MCF 10A (cell line): ENCODE measurements around the gene PPP2CA. TPM values are rescaled to one million over a fixed set of nuclear protein-coding genes. Genes with fewer than 3 reads are reported as not detected.

Experiments used
- BruUV-seq: library from RNA; stranded (reverse); fragments of 400-500 nt; replicated peaks from 2 replicates; lab custom pipeline; 2021; lab: Mats Ljungman, UMichigan
- CTCF ChIA-PET: fragments of 300-600 bp; sonication (Branson Sonifier 250); formaldehyde crosslinking; extraction: SDS; loops from one replicate; lab custom pipeline; 2021; ENCODE audit warnings: antibody characterized with exemption, inconsistent platforms; lab: Yijun Ruan, JAX
- POLR2A ChIA-PET: fragments of 300-600, 350-650 bp; sonication (Branson Sonifier 250); formaldehyde crosslinking; extraction: SDS; loops from one replicate; lab custom pipeline; 2020; ENCODE audit warnings: antibody characterized with exemption, inconsistent platforms; lab: Yijun Ruan, JAX
- DNase-seq: peaks from one replicate; pipeline ENCODE4 v3.0.0-alpha.2; 2018; ENCODE audit not compliant: unreplicated experiment
- H3K27ac Mint-ChIP-seq: one replicate; pipeline ENCODE4 v1.8.0; 2022; ENCODE audit warnings: mild to moderate bottlenecking, low read depth, mixed read lengths; ENCODE audit not compliant: unreplicated experiment
- H3K27me3 Mint-ChIP-seq: one replicate; pipeline ENCODE4 v1.8.0; 2022; ENCODE audit warnings: mixed read lengths; ENCODE audit not compliant: insufficient read depth, unreplicated experiment
- H3K36me3 Mint-ChIP-seq: one replicate; pipeline ENCODE4 v1.8.0; 2022; ENCODE audit warnings: mild to moderate bottlenecking, moderate library complexity, mixed read lengths; ENCODE audit not compliant: insufficient read depth, unreplicated experiment
- H3K4me1 Mint-ChIP-seq: one replicate; pipeline ENCODE4 v1.8.0; 2022; ENCODE audit warnings: mixed read lengths; ENCODE audit not compliant: insufficient read depth, unreplicated experiment
- H3K4me3 Mint-ChIP-seq: one replicate; pipeline ENCODE4 v1.8.0; 2022; ENCODE audit warnings: mild to moderate bottlenecking, moderate library complexity, mixed read lengths; ENCODE audit not compliant: unreplicated experiment
- H3K9me3 Mint-ChIP-seq: one replicate; pipeline ENCODE4 v1.8.0; 2022; ENCODE audit warnings: mixed read lengths; ENCODE audit not compliant: unreplicated experiment
- intact Hi-C: fragments of 100-400 bp; cut with micrococcal nuclease; formaldehyde crosslinking; loops from 2 replicates; pipeline ENCODE4 v1.14.1; 2022
- total RNA-seq: library from RNA; stranded (reverse); gene quantifications from 2 replicates; pipeline ENCODE4 v1.2.3, GENCODE V29; 2022
- TF ChIP-seq, protein P1 (sequence below): fragments of 200-600 bp; IDR thresholded peaks from one replicate; pipeline ENCODE4 v1.8.0; 2022; ENCODE audit warnings: antibody characterized with exemption, mild to moderate bottlenecking; ENCODE audit not compliant: unreplicated experiment

The PPP2CA gene
- total RNA-seq, 1 experiment from 2014 or later = 317 TPM

DNA sequence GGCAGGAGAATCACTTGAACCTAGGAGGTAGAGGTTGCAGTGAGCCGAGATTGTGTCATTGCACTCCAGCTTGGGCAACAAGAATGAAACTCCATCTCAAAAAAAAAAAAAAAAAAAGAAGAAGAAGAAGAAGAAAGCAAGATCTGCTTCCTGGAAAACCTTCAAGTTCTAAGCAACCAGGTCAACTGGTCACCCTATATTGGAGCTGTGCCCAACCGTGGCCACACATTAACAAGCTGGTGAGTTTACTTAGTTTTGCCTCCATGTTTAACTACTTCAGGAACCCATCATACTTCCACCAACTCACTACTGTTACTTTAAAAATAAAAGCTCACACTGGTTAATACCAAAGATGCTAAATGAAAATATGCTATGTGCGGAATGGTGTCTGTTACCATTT, 36.8 kb downstream of the PPP2CA start:
- TF ChIP-seq, protein P1, sequence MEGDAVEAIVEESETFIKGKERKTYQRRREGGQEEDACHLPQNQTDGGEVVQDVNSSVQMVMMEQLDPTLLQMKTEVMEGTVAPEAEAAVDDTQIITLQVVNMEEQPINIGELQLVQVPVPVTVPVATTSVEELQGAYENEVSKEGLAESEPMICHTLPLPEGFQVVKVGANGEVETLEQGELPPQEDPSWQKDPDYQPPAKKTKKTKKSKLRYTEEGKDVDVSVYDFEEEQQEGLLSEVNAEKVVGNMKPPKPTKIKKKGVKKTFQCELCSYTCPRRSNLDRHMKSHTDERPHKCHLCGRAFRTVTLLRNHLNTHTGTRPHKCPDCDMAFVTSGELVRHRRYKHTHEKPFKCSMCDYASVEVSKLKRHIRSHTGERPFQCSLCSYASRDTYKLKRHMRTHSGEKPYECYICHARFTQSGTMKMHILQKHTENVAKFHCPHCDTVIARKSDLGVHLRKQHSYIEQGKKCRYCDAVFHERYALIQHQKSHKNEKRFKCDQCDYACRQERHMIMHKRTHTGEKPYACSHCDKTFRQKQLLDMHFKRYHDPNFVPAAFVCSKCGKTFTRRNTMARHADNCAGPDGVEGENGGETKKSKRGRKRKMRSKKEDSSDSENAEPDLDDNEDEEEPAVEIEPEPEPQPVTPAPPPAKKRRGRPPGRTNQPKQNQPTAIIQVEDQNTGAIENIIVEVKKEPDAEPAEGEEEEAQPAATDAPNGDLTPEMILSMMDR = no peak
- H3K36me3 Mint-ChIP-seq = peaks cover 11% of the 10 kb centered on the region
- no peaks in the 10 kb centered on the region for H3K4me1 Mint-ChIP-seq
- no peak overlapping the region for H3K27ac Mint-ChIP-seq
- BruUV-seq = no TSS peak
- no peaks in the 10 kb centered on the region for H3K27me3 Mint-ChIP-seq
- no peak for DNase-seq
- intact Hi-C loops = no loop called here
- no peak overlapping the region for H3K4me3 Mint-ChIP-seq
- CTCF ChIA-PET = interaction anchor here (0.6 to 15.0 kb wide), 5 partner anchors 12 to 151 kb away, joined by 3 to 425 read pairs (median 4); partner anchors contain the start of gene PPP2CA
- no peaks in the 10 kb centered on the region for H3K9me3 Mint-ChIP-seq
- POLR2A ChIA-PET = interaction anchor here (0.7 to 8.4 kb wide), 6 partner anchors 9 to 102 kb away, joined by 3 to 59 read pairs (median 4); partner anchors contain the start of gene SKP1

DNA sequence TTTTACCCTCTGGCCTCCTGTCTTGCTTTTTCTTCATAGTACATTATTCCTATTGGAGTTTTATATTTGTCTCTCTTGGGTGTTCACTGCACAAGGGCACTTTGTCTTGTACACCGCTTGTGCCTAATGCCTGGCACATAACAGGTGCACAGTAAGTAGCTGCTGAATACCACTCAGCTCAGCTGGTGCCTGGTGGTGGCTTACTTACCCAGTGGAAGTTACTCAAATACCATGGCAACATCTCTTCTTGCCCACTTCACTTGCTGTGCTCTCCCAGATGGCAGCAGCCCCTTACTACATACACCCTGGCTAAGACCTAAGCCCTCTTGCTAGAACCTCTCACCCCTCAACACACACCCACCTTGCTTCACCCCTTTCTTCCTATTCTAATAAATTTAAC, 37.8 kb downstream of the PPP2CA start:
- TF ChIP-seq, protein P1 = no peak
- CTCF ChIA-PET = interaction anchor here (1.1 to 15.0 kb wide), 5 partner anchors 16 to 113 kb away, joined by 3 to 425 read pairs (median 7); partner anchors contain the start of gene PPP2CA
- no TSS peak for BruUV-seq

DNA sequence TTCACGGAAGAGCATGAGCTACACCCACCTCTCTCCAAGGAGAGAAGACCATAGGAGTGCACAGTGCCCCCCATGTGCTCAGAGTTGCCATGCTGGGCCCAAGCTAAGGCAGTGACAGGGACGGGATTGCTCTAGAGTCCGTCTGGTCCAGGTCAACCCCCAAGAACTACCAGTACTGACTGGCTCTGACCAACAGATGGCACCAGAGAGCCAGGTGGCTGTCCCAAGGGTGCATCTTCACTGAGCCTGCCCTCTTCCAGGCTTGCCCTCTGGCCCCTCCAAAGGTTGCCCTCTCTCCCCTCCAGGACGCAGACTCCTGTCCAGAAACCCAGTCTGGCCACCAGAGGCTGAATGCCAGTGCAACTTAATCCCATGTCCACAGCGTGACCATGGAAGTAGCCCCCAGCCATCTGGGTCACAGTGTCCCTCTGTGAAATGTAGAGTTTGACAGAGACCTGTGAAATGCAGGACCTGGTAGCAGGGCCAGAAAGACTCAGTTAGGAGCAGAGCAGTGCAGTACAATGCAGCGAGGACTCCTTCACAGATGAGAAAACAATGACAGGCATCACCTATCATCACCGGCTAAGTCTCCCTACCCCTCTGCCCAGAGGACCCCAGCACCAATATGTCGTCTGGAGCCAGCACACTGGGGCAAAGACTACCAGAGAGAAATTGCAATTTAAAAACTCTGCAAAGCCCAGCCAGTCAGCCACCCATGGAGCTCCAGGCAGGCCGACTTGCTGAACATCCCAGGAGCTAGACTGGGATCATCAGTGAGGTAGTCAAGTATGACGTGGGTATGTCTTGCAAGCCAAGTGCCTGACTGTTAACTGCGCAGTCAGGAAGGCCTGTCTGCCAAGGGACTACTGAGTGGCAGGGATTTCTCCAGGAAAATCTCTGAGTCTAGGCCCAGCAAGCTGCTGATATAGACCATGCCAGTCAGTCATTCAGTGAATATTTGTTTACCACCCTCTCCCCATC, 41.4 kb downstream of the PPP2CA start:
- TF ChIP-seq, protein P1 = peak; percentile 99
- Mint-ChIP-seq H3K27ac (no peak overlapping the region), H3K36me3 (no peaks in the 10 kb centered on the region), H3K27me3 (no peaks in the 10 kb centered on the region), H3K4me3 (no peak overlapping the region), H3K9me3 (no peaks in the 10 kb centered on the region), H3K4me1 (no peaks in the 10 kb centered on the region)
- DNase-seq = peak; percentile 87
- POLR2A ChIA-PET = interaction anchor here (1.0 to 8.4 kb wide), 6 partner anchors 9 to 107 kb away, joined by 3 to 59 read pairs (median 10); partner anchors contain the start of gene PPP2CA
- CTCF ChIA-PET = interaction anchor here (0.5 to 15.0 kb wide), 51 partner anchors 10 to 665 kb away, joined by 3 to 425 read pairs (median 4); partner anchors contain the start of gene PPP2CA
- BruUV-seq = no TSS peak
- intact Hi-C loops = loop anchor here (1.0 to 5.0 kb wide), 3 partner anchors 40 to 403 kb away; no protein-coding TSS in a partner anchor

More for the DNA sequence above, 37.8 kb downstream of the PPP2CA start:
- peaks cover 1% of the 10 kb centered on the region for H3K36me3 Mint-ChIP-seq
- no peaks in the 10 kb centered on the region for H3K27me3 Mint-ChIP-seq
- H3K4me1 Mint-ChIP-seq = no peaks in the 10 kb centered on the region
- H3K9me3 Mint-ChIP-seq = no peaks in the 10 kb centered on the region
- DNase-seq = no peak
- POLR2A ChIA-PET = interaction anchor here (1.0 to 8.4 kb wide), 4 partner anchors 10 to 103 kb away, joined by 3 to 59 read pairs (median 8); partner anchors contain the start of gene SKP1
- no peak overlapping the region for H3K4me3 Mint-ChIP-seq
- intact Hi-C loops = no loop called here
- H3K27ac Mint-ChIP-seq = no peak overlapping the region
